HG03571 (cell line): Measurements from ENCODE around the gene MAP2K3.
"Not testable (repeated sequence)": the region's sequence is repeated elsewhere in the genome, so short reads cannot be mapped to it uniquely, and the experiment has no call there.

Source experiments
- ATAC-seq: cut with Tn5 transposase; IDR thresholded peaks from one replicate; pipeline ENCODE4 v1.9.1; 2021; ENCODE audit not compliant: unreplicated experiment

Gene MAP2K3

GRCh38 chr17:21349358-21350050 lies 65.0 kb downstream of the MAP2K3 start:
- not testable (repeated sequence) for ATAC-seq

GRCh38 chr17:21350495-21350894 lies 66.0 kb downstream of the MAP2K3 start:
- not testable (repeated sequence) for ATAC-seq

DNA sequence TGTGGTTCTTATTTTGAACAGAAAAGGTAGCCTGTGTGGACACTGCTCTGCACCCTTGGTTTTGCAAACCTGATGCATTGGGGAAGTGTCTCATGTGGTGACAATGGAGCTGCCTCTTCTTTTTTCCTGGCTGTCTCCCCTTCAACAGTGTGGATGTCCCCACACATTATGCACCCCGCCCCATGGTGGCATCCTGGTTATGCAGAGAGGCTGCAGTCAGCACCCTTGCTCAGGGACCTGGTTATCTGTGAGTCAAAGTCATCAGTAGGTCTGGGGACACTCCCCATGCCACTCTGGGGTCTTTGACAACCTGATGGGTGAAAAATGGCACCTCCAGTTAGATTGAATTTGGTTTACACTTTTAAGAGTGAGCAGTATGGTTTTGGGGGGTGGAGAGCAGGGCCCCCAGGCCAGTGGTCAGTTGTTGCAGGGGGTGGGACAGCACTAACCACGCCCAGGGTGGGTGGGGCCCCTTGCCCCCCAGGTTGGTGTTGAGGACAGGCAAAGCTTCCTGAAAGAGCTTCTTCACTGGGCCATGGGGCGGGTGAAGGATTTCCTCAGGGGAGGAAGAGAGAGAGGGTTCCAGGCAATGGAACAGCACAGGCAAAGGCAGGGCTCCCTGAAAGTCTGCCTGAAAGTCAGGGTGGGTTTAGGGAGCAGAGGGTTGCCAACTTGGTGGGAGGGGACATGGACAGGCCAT lies 67.0 kb downstream of the MAP2K3 start:
- ATAC-seq, result no peak

DNA sequence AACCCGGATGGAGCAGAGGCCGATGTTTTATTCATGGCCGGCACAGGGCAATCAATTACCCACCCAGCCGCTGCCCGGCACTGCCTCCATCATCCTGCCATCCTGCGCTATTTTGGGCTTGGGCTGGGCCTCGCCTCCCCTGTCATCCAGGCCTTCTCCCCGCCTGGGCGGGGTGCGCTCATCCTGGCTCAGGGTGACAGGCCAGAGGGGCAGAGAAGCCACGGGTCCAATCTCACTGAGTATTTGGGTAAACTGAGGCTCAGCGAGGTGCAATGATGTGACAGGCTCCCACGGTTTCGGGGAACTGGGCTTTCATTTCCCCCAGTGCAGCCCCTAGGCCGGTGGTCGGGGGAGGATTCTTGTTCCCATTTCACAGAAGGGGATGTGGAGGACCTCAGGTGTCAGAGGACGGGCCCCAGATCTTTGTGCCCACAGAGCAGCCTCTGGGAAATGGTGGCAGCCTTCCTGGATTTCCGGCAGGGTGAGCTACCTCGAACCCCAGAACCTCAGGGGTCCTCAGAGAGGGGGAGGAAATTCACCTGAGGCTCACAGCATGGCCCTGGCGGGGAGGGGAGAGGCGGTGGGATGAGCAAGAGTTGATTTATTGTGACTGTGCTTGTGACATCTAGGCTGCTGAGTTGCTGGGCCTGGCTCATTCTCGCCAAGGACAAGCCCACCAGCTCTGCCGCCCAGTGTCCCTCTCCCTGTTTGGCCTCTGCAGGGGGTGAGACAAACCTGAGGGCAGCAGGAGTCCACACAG lies 67.9 kb downstream of the MAP2K3 start:
- no peak for ATAC-seq

- ATAC-seq, result no peak
These were observed 68.4 kb downstream of the MAP2K3 start for GRCh38 chr17:21352981-21353265.

DNA sequence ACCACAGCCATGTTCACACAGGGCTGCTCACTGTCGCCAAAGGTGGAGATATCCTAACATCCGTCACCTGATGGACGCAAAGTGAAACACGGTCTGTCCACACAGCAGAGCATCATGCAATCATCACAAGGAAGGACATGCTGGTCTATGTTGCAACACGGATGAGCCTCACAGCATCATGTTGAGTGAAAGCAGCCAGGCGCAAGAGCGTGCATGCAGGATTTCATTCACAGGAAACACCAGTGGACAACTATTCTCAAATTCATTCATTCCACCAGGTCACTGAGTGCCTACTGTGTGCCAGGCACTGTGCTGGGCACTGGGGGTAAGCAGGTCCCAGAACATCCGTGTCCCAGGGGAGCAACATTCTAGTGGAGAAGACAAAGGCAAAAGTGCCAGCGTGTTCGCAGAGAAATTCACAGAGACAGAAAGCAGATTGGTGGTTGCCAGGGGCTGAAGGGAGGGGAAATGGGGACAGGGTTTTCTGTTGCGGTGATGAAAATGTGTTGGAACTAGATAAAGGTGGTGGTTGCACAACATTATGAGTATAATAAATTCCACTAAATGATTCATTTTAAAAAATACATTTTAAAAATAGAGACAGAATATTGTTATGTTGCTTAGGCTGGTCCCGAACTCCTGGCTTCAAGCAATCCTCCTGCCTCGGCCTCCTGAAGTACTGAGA lies 69.0 kb downstream of the MAP2K3 start:
- no peak for ATAC-seq

- ATAC-seq, result no peak
These were observed 70.4 kb downstream of the MAP2K3 start for GRCh38 chr17:21354796-21355385.

DNA sequence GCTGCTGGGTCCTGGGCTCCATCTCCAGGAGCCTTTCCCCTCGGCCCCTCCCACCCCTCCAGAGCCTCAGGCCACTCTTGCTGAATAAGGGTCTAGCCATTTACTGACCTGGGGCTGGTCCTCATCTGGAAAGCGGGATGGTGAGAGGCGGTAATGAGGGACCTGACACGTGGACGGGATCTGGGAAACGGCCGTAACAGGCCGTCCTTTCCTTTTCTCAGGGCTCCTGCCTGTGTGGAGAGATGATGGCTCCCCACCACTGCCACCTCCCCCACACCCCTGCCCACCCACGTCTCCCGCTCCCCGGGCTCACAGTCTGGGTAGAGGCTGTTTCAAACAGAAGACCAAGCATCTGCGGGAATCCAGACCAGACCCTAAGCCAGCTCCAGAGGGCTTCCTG lies 71.1 kb downstream of the MAP2K3 start:
- ATAC-seq, result no peak

- no peak for ATAC-seq
These were observed 72.1 kb downstream of the MAP2K3 start for GRCh38 chr17:21356537-21357127.

DNA sequence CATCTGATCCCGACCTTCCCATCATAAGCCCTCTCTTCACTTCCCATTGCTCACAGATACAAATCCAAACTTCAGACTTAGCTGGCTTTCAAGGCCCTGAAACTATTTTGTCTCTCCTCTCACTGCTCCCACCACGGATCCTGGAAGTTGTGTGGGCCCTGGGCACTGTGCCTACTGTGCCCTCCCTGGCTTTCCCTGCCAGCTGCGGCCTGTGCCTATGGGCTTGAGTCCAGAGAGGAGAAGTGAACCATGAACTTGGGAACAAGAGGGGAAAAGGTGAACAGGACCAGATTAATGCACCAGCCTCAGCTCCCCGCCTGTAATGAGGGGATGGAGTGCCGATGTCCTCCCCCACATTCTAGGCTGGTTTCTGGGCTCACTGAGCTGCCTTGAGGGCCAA lies 72.8 kb downstream of the MAP2K3 start:
- no peak for ATAC-seq

- no peak for ATAC-seq
These were observed 73.5 kb downstream of the MAP2K3 start for GRCh38 chr17:21357696-21358656.

DNA sequence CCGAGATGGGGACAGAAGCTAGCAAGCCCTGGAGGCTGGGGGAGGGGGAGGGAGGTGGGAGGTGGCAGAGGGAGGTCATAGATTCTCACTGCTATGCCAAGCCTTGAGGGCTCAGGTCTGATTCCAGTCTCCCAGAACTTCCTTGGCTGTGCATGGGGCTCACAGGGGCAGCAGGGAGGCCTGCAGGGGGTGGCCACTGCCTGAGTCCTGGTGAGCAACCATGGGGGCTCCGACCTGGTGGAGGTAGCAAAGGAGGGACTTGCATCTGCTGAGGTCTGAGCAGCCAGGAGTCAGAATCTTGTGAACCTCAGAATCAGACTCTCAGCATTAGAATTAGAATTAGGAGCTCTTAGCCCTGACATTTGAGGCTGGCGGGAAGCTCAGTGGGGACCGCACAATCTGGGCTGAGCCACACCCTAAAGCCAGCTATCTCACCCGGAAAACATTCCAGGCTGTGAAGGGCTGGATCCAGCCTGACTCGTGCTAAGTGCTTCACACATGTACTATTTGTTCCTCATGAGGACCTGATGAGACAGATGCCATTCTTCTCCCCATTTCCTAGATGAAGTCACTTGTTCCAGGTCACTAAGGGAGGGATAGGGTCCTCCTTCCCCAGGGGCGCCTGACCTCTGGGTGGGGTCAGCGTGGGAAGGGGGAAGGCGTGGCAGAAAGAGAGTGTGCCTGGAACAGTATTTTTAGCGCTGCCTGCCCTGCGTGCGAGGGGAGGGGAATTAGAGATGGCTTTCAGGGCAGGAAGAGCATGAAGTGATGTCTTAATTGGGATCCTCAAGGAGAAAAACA lies 74.4 kb downstream of the MAP2K3 start:
- ATAC-seq, result no peak

GRCh38 chr17:21359483-21359840 lies 75.0 kb downstream of the MAP2K3 start:
- ATAC-seq, result no peak

- ATAC-seq, result no peak
These were observed 75.5 kb downstream of the MAP2K3 start for GRCh38 chr17:21360048-21360447.

DNA sequence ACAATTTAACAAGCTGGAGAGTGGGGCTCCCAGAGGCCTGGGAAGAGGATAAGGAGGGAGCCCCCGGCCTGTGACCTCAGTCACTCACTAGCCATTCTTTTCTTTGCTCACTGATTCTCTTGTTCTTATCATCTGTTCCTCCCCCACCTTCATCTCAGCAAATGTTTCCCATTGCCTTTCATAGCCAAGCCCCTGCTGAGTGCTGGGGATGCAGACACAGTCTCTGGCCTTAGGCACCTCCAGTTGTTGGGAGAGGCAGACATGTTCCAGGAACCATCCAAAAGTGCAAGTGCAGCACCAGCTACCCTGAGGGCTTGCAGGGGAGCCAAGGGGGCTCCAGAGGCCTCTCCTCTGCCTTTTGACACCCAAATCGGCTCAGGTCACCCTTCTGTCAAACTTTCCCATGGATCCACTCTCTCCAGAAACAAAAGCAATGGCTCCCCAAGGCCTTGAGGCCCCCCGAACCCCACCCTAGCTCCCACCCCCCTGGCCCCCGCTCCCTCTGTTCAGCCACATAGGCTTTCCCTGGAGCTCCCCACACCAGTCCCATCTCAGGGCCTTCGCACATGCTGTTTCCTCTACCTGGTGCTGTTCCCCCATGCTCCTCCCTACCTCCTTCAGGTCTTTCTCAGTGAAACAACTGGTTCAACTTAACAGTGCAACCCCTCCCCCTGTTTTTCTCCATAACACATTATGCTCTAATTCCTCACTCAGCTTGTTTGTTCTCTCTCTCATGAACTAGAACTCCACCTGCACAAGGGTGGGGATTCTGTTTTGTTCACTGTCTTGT lies 76.7 kb downstream of the MAP2K3 start:
- ATAC-seq, result no peak

DNA sequence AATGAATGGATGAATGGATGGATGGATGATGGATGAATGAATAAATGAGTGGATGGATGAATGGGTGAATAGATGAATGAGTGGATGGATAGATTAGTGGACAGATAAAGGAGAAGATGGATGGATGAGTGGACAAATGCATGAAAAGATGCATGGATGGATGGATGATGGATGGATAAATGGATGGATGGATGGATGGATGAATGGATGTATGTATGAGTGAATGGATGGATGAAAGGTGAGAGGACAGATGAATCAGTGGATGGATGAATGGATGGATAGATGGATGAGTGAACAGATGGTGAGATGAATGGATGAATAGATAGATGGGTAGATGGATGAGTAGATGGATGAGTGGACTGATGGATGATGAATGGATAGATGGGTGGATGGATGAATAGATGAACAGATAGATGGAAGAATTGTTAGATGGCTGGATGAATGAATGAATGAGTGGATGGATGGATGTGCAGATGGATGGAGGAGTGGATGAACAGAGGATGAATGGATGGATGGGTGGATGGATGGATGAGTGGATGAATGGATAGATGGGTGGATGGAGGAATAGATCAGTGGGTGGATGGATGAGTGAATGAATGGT lies 77.9 kb downstream of the MAP2K3 start:
- ATAC-seq, result no peak

DNA sequence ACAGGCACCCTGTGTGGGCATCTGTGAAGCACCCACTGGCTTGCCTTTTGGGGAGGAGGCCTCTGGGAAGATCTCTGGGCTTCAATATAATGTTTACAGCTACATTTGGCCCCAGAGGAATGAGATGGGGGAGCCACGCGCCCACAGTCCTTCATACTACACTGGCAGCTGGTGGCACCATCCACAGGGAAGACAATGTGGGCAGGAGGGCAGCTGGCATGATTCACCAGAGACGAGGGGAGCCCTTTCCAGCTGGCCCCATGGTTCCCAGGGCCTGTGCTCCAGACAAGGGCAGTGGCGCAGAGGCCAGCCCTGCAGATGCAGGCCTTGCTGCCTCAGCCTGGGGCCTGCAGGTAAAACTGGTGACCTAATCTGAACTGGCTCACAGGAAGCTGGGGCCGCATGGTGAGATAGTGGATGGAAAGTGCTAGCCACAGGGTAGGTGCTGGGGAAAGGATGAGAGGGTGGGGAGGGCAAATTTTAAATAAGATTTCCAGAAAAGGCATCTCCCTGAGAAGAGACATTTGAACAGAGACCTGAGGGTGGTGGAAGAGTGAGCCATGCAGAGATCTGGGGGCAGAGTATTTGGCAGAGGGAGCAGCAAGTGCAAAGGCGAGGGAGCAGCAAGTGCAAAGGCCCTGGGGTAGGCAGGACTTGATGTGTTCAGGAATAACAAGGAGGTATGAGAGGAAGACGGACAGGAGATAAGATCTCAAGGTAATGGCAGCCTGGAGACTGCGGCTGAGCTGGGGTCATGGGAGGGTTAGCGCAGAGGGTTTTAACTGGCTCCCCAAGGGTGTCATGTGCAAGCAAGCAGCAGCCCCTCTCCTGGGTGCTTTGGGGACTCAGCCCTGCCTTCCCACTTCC lies 79.5 kb downstream of the MAP2K3 start:
- ATAC-seq, result no peak
